Parathyroid adenoma (tissue), 2 donors: ENCODE results near the gene ANKRD27.

Source experiments
- H2AFZ ChIP-seq: fragments of 300-600 bp; sonication (generic); one replicate; pipeline ENCODE4 v1.7.0; 2017; ENCODE audit warnings: antibody characterized with exemption, mild to moderate bottlenecking
- H3K27ac ChIP-seq: fragments of 300-600 bp; sonication (generic); one replicate; pipeline ENCODE4 v1.7.0; 2017
- H3K27me3 ChIP-seq: fragments of 300-600 bp; sonication (generic); one replicate; pipeline ENCODE4 v1.7.0; 2017; ENCODE audit warnings: low read length; ENCODE audit not compliant: control insufficient read depth, insufficient read depth
- H3K36me3 ChIP-seq: fragments of 300-600 bp; sonication (generic); one replicate; pipeline ENCODE4 v1.7.0; 2017; ENCODE audit warnings: low read length; ENCODE audit not compliant: control insufficient read depth, insufficient read depth
- H3K4me1 ChIP-seq: fragments of 300-600 bp; sonication (generic); one replicate; pipeline ENCODE4 v1.7.0; 2017; ENCODE audit warnings: control low read depth
- H3K4me2 ChIP-seq: fragments of 300-600 bp; sonication (generic); one replicate; pipeline ENCODE4 v1.7.0; 2017; ENCODE audit warnings: low read length
- H3K4me3 ChIP-seq: fragments of 300-600 bp; sonication (generic); one replicate; pipeline ENCODE4 v1.7.0; 2017; ENCODE audit warnings: low read depth, low read length
- H3K79me2 ChIP-seq: fragments of 300-600 bp; sonication (generic); one replicate; pipeline ENCODE4 v1.7.0; 2017; ENCODE audit warnings: control low read depth
- H3K9ac ChIP-seq: fragments of 300-600 bp; sonication (generic); one replicate; pipeline ENCODE4 v1.7.0; 2017; ENCODE audit warnings: mild to moderate bottlenecking
- H3K9me3 ChIP-seq: fragments of 300-600 bp; sonication (generic); one replicate; pipeline ENCODE4 v1.7.0; 2017; ENCODE audit warnings: low read length; ENCODE audit not compliant: control insufficient read depth
- CTCF ChIP-seq: fragments of 300-600 bp; sonication (generic); IDR thresholded peaks from one replicate; pipeline ENCODE4 v1.7.0; 2017; ENCODE audit warnings: antibody characterized with exemption, mild to moderate bottlenecking
- donor health status: primary hyperparathyroidism.

ANKRD27 gene

GRCh38 chr19:32692727-32693061 lies 17.7 kb upstream of the ANKRD27 start:
- H3K79me2 ChIP-seq = peaks cover 45% of the 10 kb centered on the region
- H3K9me3 ChIP-seq = no peaks in the 10 kb centered on the region
- TF ChIP-seq CTCF = no peak
- H3K4me3 ChIP-seq = peak overlapping the region; percentile 66
- H3K27ac ChIP-seq = peak overlapping the region; percentile 70
- H2AFZ ChIP-seq = peak overlapping the region; percentile 69
- H3K36me3 ChIP-seq = no peaks in the 10 kb centered on the region
- H3K9ac ChIP-seq = peak overlapping the region; percentile 16
- peak overlapping the region; percentile 72 for H3K4me2 ChIP-seq
- H3K4me1 ChIP-seq = peaks cover 31% of the 10 kb centered on the region
- no peaks in the 10 kb centered on the region for H3K27me3 ChIP-seq

GRCh38 chr19:32691952-32692726 lies 17.2 kb upstream of the ANKRD27 start:
- H3K9ac ChIP-seq = peak overlapping the region; percentile 16
- peaks cover 45% of the 10 kb centered on the region for H3K79me2 ChIP-seq
- no peaks in the 10 kb centered on the region for H3K27me3 ChIP-seq
- H2AFZ ChIP-seq = peak overlapping the region; percentile 69
- H3K27ac ChIP-seq = peak overlapping the region; percentile 70
- H3K4me3 ChIP-seq = peak overlapping the region; percentile 66
- no peaks in the 10 kb centered on the region for H3K36me3 ChIP-seq
- peak overlapping the region; percentile 72 for H3K4me2 ChIP-seq
- H3K9me3 ChIP-seq = no peaks in the 10 kb centered on the region
- H3K4me1 ChIP-seq = peaks cover 31% of the 10 kb centered on the region
- no peak for TF ChIP-seq CTCF

- peak within 1 kb of the TSS; percentile 69 for H2AFZ ChIP-seq
- H3K36me3 ChIP-seq = no peaks in the 10 kb centered on the region
- peak within 1 kb of the TSS; percentile 66 for H3K4me3 ChIP-seq
- H3K4me2 ChIP-seq = peak within 1 kb of the TSS; percentile 72
- H3K27ac ChIP-seq = peak within 1 kb of the TSS; percentile 70
- no peak for TF ChIP-seq CTCF
- peaks cover 31% of the 10 kb centered on the region for H3K4me1 ChIP-seq
- H3K27me3 ChIP-seq = no peaks in the 10 kb centered on the region
- no peaks in the 10 kb centered on the region for H3K9me3 ChIP-seq
- H3K79me2 ChIP-seq = peaks cover 45% of the 10 kb centered on the region
- H3K9ac ChIP-seq = peak within 1 kb of the TSS; percentile 16
Measured at GRCh38 chr19:32691291-32691951, 16.4 kb upstream of the ANKRD27 start, which contains the start of gene NUDT19. NUDT19 (plus strand) TSS chr19:32691821; CDS start chr19:32691961, 140 bp downstream.

- H2AFZ ChIP-seq = no peak overlapping the region
- peaks cover 15% of the 10 kb centered on the region for H3K4me1 ChIP-seq
- H3K79me2 ChIP-seq = peaks cover 25% of the 10 kb centered on the region
- no peak overlapping the region for H3K4me2 ChIP-seq
- no peaks in the 10 kb centered on the region for H3K36me3 ChIP-seq
- TF ChIP-seq CTCF = no peak
- no peak overlapping the region for H3K9ac ChIP-seq
- H3K9me3 ChIP-seq = no peaks in the 10 kb centered on the region
- H3K27me3 ChIP-seq = no peaks in the 10 kb centered on the region
- no peak overlapping the region for H3K27ac ChIP-seq
- H3K4me3 ChIP-seq = no peak overlapping the region
Measured at GRCh38 chr19:32688311-32688710, 13.3 kb upstream of the ANKRD27 start.
